DND-41 (cell line): ENCODE measurements around the gene RBMS1.

Source experiments
- ATAC-seq: fragments of 200-7000 bp; cut with Tn5 transposase; 3 replicates; pipeline ENCODE4 v1.9.1; 2021; ENCODE audit warnings: low read depth; ENCODE audit not compliant: insufficient read depth
- DNase-seq: peaks from one replicate; pipeline ENCODE4 v3.0.0-alpha.2; 2020
- H2AFZ ChIP-seq: 2 replicates; pipeline ENCODE4 v1.6.0; 2012; ENCODE audit warnings: low read depth, low read length
- H3K27ac ChIP-seq: 2 replicates; pipeline ENCODE4 v1.5.1; 2012; ENCODE audit warnings: low read length, inconsistent platforms
- H3K27me3 ChIP-seq: fragments of 200-600 bp; sonication (generic); 2 replicates; pipeline ENCODE4 v1.6.0; 2012; ENCODE audit warnings: low read length, mild to moderate bottlenecking, inconsistent platforms; ENCODE audit not compliant: insufficient read depth, poor library complexity
- H3K36me3 ChIP-seq: 2 replicates; pipeline ENCODE4 v1.5.1; 2012; ENCODE audit warnings: low read length, inconsistent platforms; ENCODE audit not compliant: insufficient read depth
- H3K4me1 ChIP-seq: 2 replicates; pipeline ENCODE4 v1.5.1; 2012; ENCODE audit warnings: mild to moderate bottlenecking, low read length; ENCODE audit not compliant: insufficient read depth
- H3K4me2 ChIP-seq: 2 replicates; pipeline ENCODE4 v1.6.0; 2012; ENCODE audit warnings: mild to moderate bottlenecking, moderate library complexity, low read length, inconsistent platforms; ENCODE audit not compliant: insufficient read depth
- H3K4me3 ChIP-seq, 2 experiments: fragments of 200-600 bp in 1 of 2; shearing (Covaris generic) in 1 of 2; 2 replicates each; pipeline ENCODE4 v1.5.1; 2012 to 2016; ENCODE audit warnings: inconsistent platforms in 2 of 2, low read length in 2 of 2, mild to moderate bottlenecking in 2 of 2, low read depth in 1 of 2, moderate library complexity in 1 of 2
- H3K79me2 ChIP-seq: 2 replicates; pipeline ENCODE4 v1.6.0; 2012; ENCODE audit warnings: low read length, inconsistent platforms; ENCODE audit not compliant: insufficient read depth
- H3K9ac ChIP-seq: 2 replicates; pipeline ENCODE4 v1.6.0; 2012; ENCODE audit warnings: low read depth, mild to moderate bottlenecking, inconsistent platforms, low read length, moderate library complexity
- H3K9me3 ChIP-seq: 2 replicates; pipeline ENCODE4 v1.5.1; 2012; ENCODE audit warnings: low read length, moderate library complexity, mild to moderate bottlenecking, inconsistent platforms; ENCODE audit not compliant: insufficient read depth, severe bottlenecking
- H4K20me1 ChIP-seq: 2 replicates; pipeline ENCODE4 v1.6.0; 2012; ENCODE audit warnings: low read length; ENCODE audit not compliant: insufficient read depth
- CTCF ChIP-seq: IDR thresholded peaks from 2 replicates; pipeline ENCODE4 v1.5.1; 2012; ENCODE audit warnings: borderline replicate concordance, low read length, moderate library complexity, mild to moderate bottlenecking; ENCODE audit not compliant: poor library complexity, severe bottlenecking; ENCODE audit errors: extremely low read depth
- EZH2 ChIP-seq: IDR thresholded peaks from 3 replicates; pipeline ENCODE4 v1.6.1; 2012; ENCODE audit warnings: borderline replicate concordance, low read depth, mild to moderate bottlenecking, moderate library complexity, low read length, inconsistent platforms; ENCODE audit not compliant: severe bottlenecking

Gene RBMS1

GRCh38 chr2:160254189-160254762 is 239.3 kb downstream of the RBMS1 start:
- Histone ChIP-seq H2AFZ (no peak overlapping the region), H3K4me2 (no peak overlapping the region), H3K4me1 (no peaks in the 10 kb centered on the region)

GRCh38 chr2:160253440-160254188 is 240.0 kb downstream of the RBMS1 start:
- no peak overlapping the region for H3K27ac ChIP-seq
- no peaks in the 10 kb centered on the region for H3K9me3 ChIP-seq
- ATAC-seq: no peak
- no peak overlapping the region for H2AFZ ChIP-seq
- no peaks in the 10 kb centered on the region for H3K27me3 ChIP-seq
- no peaks in the 10 kb centered on the region for H4K20me1 ChIP-seq
- no peaks in the 10 kb centered on the region for H3K4me1 ChIP-seq
- H3K4me2 ChIP-seq: no peak overlapping the region
- no peak overlapping the region for H3K9ac ChIP-seq
- no peak for TF ChIP-seq CTCF
- no peak for TF ChIP-seq EZH2
- no peaks in the 10 kb centered on the region for H3K36me3 ChIP-seq
- DNase-seq: no peak
- H3K79me2 ChIP-seq: no peaks in the 10 kb centered on the region
- no peak overlapping the region for H3K4me3 ChIP-seq

More at GRCh38 chr2:160254189-160254762, 239.3 kb downstream of the RBMS1 start:
- Histone ChIP-seq H3K4me3 (no peak overlapping the region), H3K9me3 (no peaks in the 10 kb centered on the region), H3K79me2 (no peaks in the 10 kb centered on the region), H3K9ac (no peak overlapping the region), H3K36me3 (no peaks in the 10 kb centered on the region), H3K27ac (no peak overlapping the region), H4K20me1 (no peaks in the 10 kb centered on the region), H3K27me3 (no peaks in the 10 kb centered on the region)
- ATAC-seq (no peak), DNase-seq (no peak)
- no peak for TF ChIP-seq CTCF
- no peak for TF ChIP-seq EZH2

GRCh38 chr2:160252900-160253299 is 240.7 kb downstream of the RBMS1 start:
- H4K20me1 ChIP-seq: no peaks in the 10 kb centered on the region
- H3K27me3 ChIP-seq: no peaks in the 10 kb centered on the region

More at GRCh38 chr2:160252900-160253299, 240.7 kb downstream of the RBMS1 start:
- no peak overlapping the region for H3K4me3 ChIP-seq
- no peaks in the 10 kb centered on the region for H3K36me3 ChIP-seq
- no peaks in the 10 kb centered on the region for H3K9me3 ChIP-seq
- no peak for ATAC-seq
- H3K4me2 ChIP-seq: no peak overlapping the region
- H3K9ac ChIP-seq: no peak overlapping the region
- TF ChIP-seq CTCF (no peak), EZH2 (no peak)
- no peak overlapping the region for H3K27ac ChIP-seq
- DNase-seq: no peak
- H3K79me2 ChIP-seq: no peaks in the 10 kb centered on the region
- H2AFZ ChIP-seq: no peak overlapping the region
- no peaks in the 10 kb centered on the region for H3K4me1 ChIP-seq
